Mesenchymal stem cell (in vitro differentiated cells and primary cell): ENCODE results near the gene ST8SIA6.

ENCODE experiments used
- DNase-seq: peaks from one replicate; pipeline ENCODE4 v3.0.0-alpha.2; 2013
- H2AFZ ChIP-seq: one replicate; pipeline ENCODE4 v1.6.1; 2013; ENCODE audit warnings: low read depth, mild to moderate bottlenecking, control low read depth, inconsistent platforms, low read length, moderate library complexity
- H2AK5ac ChIP-seq: 2 replicates; pipeline ENCODE4 v1.6.1; 2013; ENCODE audit warnings: low read length, moderate library complexity, mild to moderate bottlenecking, inconsistent platforms; ENCODE audit not compliant: severe bottlenecking
- H2BK120ac ChIP-seq: one replicate; pipeline ENCODE4 v1.6.1; 2013; ENCODE audit warnings: low read depth, mild to moderate bottlenecking, inconsistent platforms, low read length, moderate library complexity
- H2BK12ac ChIP-seq, 2 experiments: one replicate each; pipeline ENCODE4 v1.6.1; 2013; ENCODE audit warnings: inconsistent platforms in 2 of 2, low read length in 2 of 2, mild to moderate bottlenecking in 2 of 2, moderate library complexity in 2 of 2, control low read depth in 1 of 2
- H2BK15ac ChIP-seq: one replicate; pipeline ENCODE4 v1.6.1; 2013; ENCODE audit warnings: mild to moderate bottlenecking, low read depth, inconsistent platforms; ENCODE audit not compliant: poor library complexity, severe bottlenecking
- H2BK5ac ChIP-seq: 2 replicates; pipeline ENCODE4 v1.6.1; 2013; ENCODE audit warnings: low read depth, mild to moderate bottlenecking, low read length, control low read depth, inconsistent platforms; ENCODE audit not compliant: poor library complexity, severe bottlenecking
- H3K14ac ChIP-seq, 2 experiments: one replicate each; pipeline ENCODE4 v1.6.1; 2013; ENCODE audit warnings: inconsistent platforms in 2 of 2, low read length in 2 of 2, control low read depth in 1 of 2, mild to moderate bottlenecking in 1 of 2, moderate library complexity in 1 of 2
- H3K18ac ChIP-seq, 2 experiments: one replicate each; pipeline ENCODE4 v1.6.1; 2013; ENCODE audit warnings: inconsistent platforms in 2 of 2, low read length in 2 of 2, control low read depth in 1 of 2, low read depth in 1 of 2, mild to moderate bottlenecking in 1 of 2
- H3K23ac ChIP-seq, 2 experiments: one replicate each; pipeline ENCODE4 v1.6.1; 2013; ENCODE audit warnings: inconsistent platforms in 2 of 2, low read length in 2 of 2, mild to moderate bottlenecking in 2 of 2, moderate library complexity in 2 of 2, control low read depth in 1 of 2
- H3K27ac ChIP-seq: 2 replicates; pipeline ENCODE4 v1.5.1; 2013; ENCODE audit warnings: mild to moderate bottlenecking, moderate library complexity, low read length, control low read depth, inconsistent platforms; ENCODE audit not compliant: poor library complexity, severe bottlenecking
- H3K27me3 ChIP-seq, 2 experiments: 2 replicates each; pipeline versions ENCODE4 v1.6.1 to v1.7.0; 2013; ENCODE audit warnings: low read length in 2 of 2, mild to moderate bottlenecking in 2 of 2, moderate library complexity in 2 of 2, control low read depth in 1 of 2, inconsistent platforms in 1 of 2; ENCODE audit not compliant: control insufficient read depth in 1 of 2, insufficient read depth in 1 of 2
- H3K36me3 ChIP-seq, 2 experiments: 2 replicates each; pipeline versions ENCODE4 v1.6.1 to v1.7.0; 2013; ENCODE audit warnings: low read length in 2 of 2, control low read depth in 1 of 2, inconsistent platforms in 1 of 2, low read depth in 1 of 2, mild to moderate bottlenecking in 1 of 2; ENCODE audit not compliant: insufficient read depth in 2 of 2, control insufficient read depth in 1 of 2
- H3K4ac ChIP-seq, 2 experiments: one replicate each; pipeline ENCODE4 v1.6.1; 2013; ENCODE audit warnings: inconsistent platforms in 2 of 2, low read length in 2 of 2, mild to moderate bottlenecking in 2 of 2, moderate library complexity in 2 of 2, control low read depth in 1 of 2, low read depth in 1 of 2
- H3K4me1 ChIP-seq: 2 replicates; pipeline ENCODE4 v1.6.1; 2013; ENCODE audit warnings: low read depth, low read length, control low read depth; ENCODE audit not compliant: control insufficient read depth, insufficient read depth
- H3K4me2 ChIP-seq: 2 replicates; pipeline ENCODE4 v1.6.1; 2013; ENCODE audit warnings: low read length, mild to moderate bottlenecking, inconsistent platforms; ENCODE audit not compliant: poor library complexity, severe bottlenecking
- H3K4me3 ChIP-seq, 2 experiments: 2 replicates each; pipeline versions ENCODE4 v1.5.1 to v1.7.0; 2013; ENCODE audit warnings: low read length in 2 of 2, mild to moderate bottlenecking in 2 of 2, control low read depth in 1 of 2, low read depth in 1 of 2; ENCODE audit not compliant: insufficient read depth in 1 of 2
- H3K79me1 ChIP-seq: replicated peaks from 2 replicates; pipeline ENCODE4 v1.6.1; 2013; ENCODE audit warnings: mild to moderate bottlenecking, control low read depth, low read length, inconsistent platforms; ENCODE audit not compliant: poor library complexity, severe bottlenecking
- H3K9ac ChIP-seq: 2 replicates; pipeline ENCODE4 v1.7.0; 2013; ENCODE audit warnings: mild to moderate bottlenecking, low read length, moderate library complexity
- H3K9me3 ChIP-seq: 2 replicates; pipeline ENCODE4 v1.7.0; 2013; ENCODE audit warnings: mild to moderate bottlenecking, low read length; ENCODE audit not compliant: control insufficient read depth
- H4K8ac ChIP-seq: one replicate; pipeline ENCODE4 v1.6.1; 2013; ENCODE audit warnings: inconsistent platforms, mild to moderate bottlenecking, low read length, moderate library complexity
- H4K91ac ChIP-seq: one replicate; pipeline ENCODE4 v1.6.1; 2013; ENCODE audit warnings: mild to moderate bottlenecking, low read length, inconsistent platforms
- WGBS: methylation state at CpG from one replicate; pipeline ENCODE4 v1.1.7; 2013; ENCODE audit warnings: mixed read lengths; 5-methylcytosine and 5-hydroxymethylcytosine counted together

ST8SIA6 gene

GRCh38 chr10:17456032-17456548 lies 1.7 kb upstream of the ST8SIA6 start:
- WGBS, result no CpG with 5 or more reads among the region's 2 CpGs
- Histone ChIP-seq H3K79me1 (no peaks in the 10 kb centered on the region), H2BK120ac (no peak overlapping the region), H3K27me3 (peaks cover 7 to 48% of the 10 kb centered on the region in 2 experiments), H2BK5ac (no peak overlapping the region), H3K14ac (no peak overlapping the region), H3K18ac (no peak overlapping the region), H3K4ac (no peak overlapping the region), H3K27ac (no peak overlapping the region), H4K91ac (no peak overlapping the region), H3K9ac (no peak overlapping the region), H2AK5ac (no peak overlapping the region), H3K4me1 (peaks cover 15% of the 10 kb centered on the region), H3K23ac (no peak overlapping the region), H3K4me3 (no peak overlapping the region), H3K9me3 (peaks cover 13% of the 10 kb centered on the region), H2AFZ (no peak overlapping the region), H4K8ac (no peak overlapping the region), H3K4me2 (no peak overlapping the region), H2BK12ac (no peak overlapping the region), H3K36me3 (no peaks in the 10 kb centered on the region), H2BK15ac (no peak overlapping the region)
- DNase-seq, result no peak

DNA sequence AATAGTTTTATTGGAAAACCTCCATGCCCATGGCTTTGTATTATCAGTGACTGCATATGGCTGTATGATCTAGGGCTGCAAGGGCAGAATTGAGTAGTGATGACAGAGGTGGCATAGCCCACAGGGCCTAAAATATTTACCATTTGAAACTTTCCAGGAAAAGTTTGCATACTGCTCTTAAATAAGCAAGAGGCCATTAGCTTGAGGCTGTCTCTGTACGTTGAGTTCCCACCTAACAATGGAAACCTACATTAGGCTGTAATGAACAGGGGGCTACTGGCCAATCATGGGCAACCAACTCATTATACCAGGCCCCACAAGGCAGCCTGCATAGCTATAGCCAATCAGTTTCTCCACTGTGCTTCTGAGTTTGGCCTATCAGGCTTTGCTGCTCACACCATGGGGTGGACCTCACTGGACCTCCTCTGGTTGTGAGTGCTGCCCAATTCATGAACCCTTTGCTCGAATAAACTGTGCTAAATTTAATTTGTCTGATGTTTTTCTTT lies 673 bp upstream of the ST8SIA6 start:
- no peak overlapping the region for H3K18ac ChIP-seq
- no peak overlapping the region for H2BK15ac ChIP-seq
- H3K36me3 ChIP-seq, result no peaks in the 10 kb centered on the region
- peaks cover 7 to 50% of the 10 kb centered on the region in 2 experiments for H3K27me3 ChIP-seq
- peaks cover 15% of the 10 kb centered on the region for H3K4me1 ChIP-seq
- H3K27ac ChIP-seq, result no peak overlapping the region
- no peak overlapping the region for H3K14ac ChIP-seq
- 94% methylated on average over 2 of the region's 2 CpGs for whole genome bisulfite sequencing
- no peak overlapping the region for H2AK5ac ChIP-seq
- no peak overlapping the region for H4K91ac ChIP-seq
- H3K23ac ChIP-seq, result no peak overlapping the region
- H2BK12ac ChIP-seq, result no peak overlapping the region
- H3K4me2 ChIP-seq, result peak overlapping the region; percentile 99
- no peak overlapping the region for H3K9ac ChIP-seq
- H2AFZ ChIP-seq, result no peak overlapping the region
- no peak overlapping the region for H2BK120ac ChIP-seq
- H3K9me3 ChIP-seq, result peaks cover 22% of the 10 kb centered on the region
- no peak for DNase-seq
- no peak overlapping the region for H3K4ac ChIP-seq
- no peak overlapping the region for H3K4me3 ChIP-seq
- no peaks in the 10 kb centered on the region for H3K79me1 ChIP-seq
- H4K8ac ChIP-seq, result no peak overlapping the region
- no peak overlapping the region for H2BK5ac ChIP-seq

GRCh38 chr10:17453373-17454091 lies 863 bp downstream of the ST8SIA6 start:
- no peak overlapping the region for H2BK120ac ChIP-seq
- H3K9ac ChIP-seq, result no peak overlapping the region
- DNase-seq, result peak; percentile 21
- no peaks in the 10 kb centered on the region for H3K79me1 ChIP-seq
- H3K18ac ChIP-seq, result no peak overlapping the region
- H3K4ac ChIP-seq, result no peak overlapping the region
- no peak overlapping the region for H2AK5ac ChIP-seq
- H4K91ac ChIP-seq, result no peak overlapping the region
- no peak overlapping the region for H3K23ac ChIP-seq
- no peak overlapping the region for H2AFZ ChIP-seq
- peak overlapping the region; percentile 99 for H3K4me2 ChIP-seq
- H2BK15ac ChIP-seq, result no peak overlapping the region
- H3K27ac ChIP-seq, result no peak overlapping the region
- under 1% methylated on average over 57 of the region's 66 CpGs for WGBS
- peak overlapping the region; percentile 53 to 63 for H3K4me3 ChIP-seq
- no peak overlapping the region for H2BK12ac ChIP-seq
- H3K27me3 ChIP-seq, result peaks cover 7 to 50% of the 10 kb centered on the region in 2 experiments
- H4K8ac ChIP-seq, result no peak overlapping the region
- peaks cover 33% of the 10 kb centered on the region for H3K9me3 ChIP-seq
- peaks cover 15% of the 10 kb centered on the region for H3K4me1 ChIP-seq
- H3K36me3 ChIP-seq, result no peaks in the 10 kb centered on the region
- H3K14ac ChIP-seq, result no peak overlapping the region
- H2BK5ac ChIP-seq, result no peak overlapping the region

DNA sequence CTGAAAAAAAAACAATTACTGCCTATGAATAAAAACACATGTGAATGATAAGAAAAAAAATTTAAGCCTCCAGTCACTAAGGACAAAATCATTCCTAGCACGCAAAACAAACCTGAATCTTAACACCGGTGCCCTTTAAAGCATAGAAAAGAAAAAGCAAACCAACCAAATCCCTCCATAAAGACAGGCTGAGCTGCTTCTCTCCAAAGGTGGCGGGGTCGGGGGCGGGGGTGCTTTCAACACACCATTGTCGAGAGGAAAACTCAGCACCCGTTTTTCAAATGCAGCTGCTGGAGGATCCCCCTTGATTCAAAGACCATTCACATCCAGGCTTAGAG lies 1.4 kb downstream of the ST8SIA6 start:
- H2BK120ac ChIP-seq, result no peak overlapping the region
- no peak overlapping the region for H2AFZ ChIP-seq
- no peak overlapping the region for H3K27ac ChIP-seq
- H3K27me3 ChIP-seq, result peaks cover 7 to 50% of the 10 kb centered on the region in 2 experiments
- H4K8ac ChIP-seq, result no peak overlapping the region
- no peak overlapping the region for H4K91ac ChIP-seq
- H3K36me3 ChIP-seq, result no peaks in the 10 kb centered on the region
- no peaks in the 10 kb centered on the region for H3K79me1 ChIP-seq
- no peak overlapping the region for H3K23ac ChIP-seq
- no peak overlapping the region for H2BK5ac ChIP-seq
- H3K4me3 ChIP-seq, result peak overlapping the region in 1 of 2 experiments; percentile 63
- H2BK15ac ChIP-seq, result no peak overlapping the region
- peak overlapping the region; percentile 99 for H3K4me2 ChIP-seq
- H2AK5ac ChIP-seq, result no peak overlapping the region
- H3K4me1 ChIP-seq, result peaks cover 15% of the 10 kb centered on the region
- WGBS, result 7% methylated on average over 6 of the region's 7 CpGs
- H3K14ac ChIP-seq, result no peak overlapping the region
- no peak overlapping the region for H3K4ac ChIP-seq
- no peak overlapping the region for H3K9ac ChIP-seq
- H2BK12ac ChIP-seq, result no peak overlapping the region
- DNase-seq, result no peak
- H3K9me3 ChIP-seq, result peaks cover 38% of the 10 kb centered on the region
- H3K18ac ChIP-seq, result no peak overlapping the region
